NCI-H460 (cell line): ENCODE measurements around the gene GALNTL6. TPM values are rescaled to one million over a fixed set of nuclear protein-coding genes. Genes with fewer than 3 reads are reported as not detected.

ENCODE experiments used
- DNase-seq: peaks from one replicate; pipeline ENCODE4 v3.0.0-alpha.2; 2016; ENCODE audit warnings: low read depth; ENCODE audit errors: extremely low read depth
- total RNA-seq: library from RNA; depleted of rRNA; stranded (reverse); fragments of >200 nt; shearing (Covaris generic); gene quantifications from 2 replicates; pipeline ENCODE4 v1.2.3, GENCODE V29; 2014

Gene GALNTL6
- total RNA-seq, 1 experiment from 2014 or later, result 0.57 TPM

GRCh38 chr4:171876636-171877035 lies 63.4 kb downstream of the GALNTL6 start:
- DNase-seq, result no peak

- DNase-seq, result no peak
Observed at GRCh38 chr4:171880136-171880535, 66.9 kb downstream of the GALNTL6 start.

GRCh38 chr4:171889681-171890080 lies 76.5 kb downstream of the GALNTL6 start:
- DNase-seq, result no peak

GRCh38 chr4:171891038-171891437 lies 77.8 kb downstream of the GALNTL6 start:
- no peak for DNase-seq

GRCh38 chr4:171896426-171896825 lies 83.2 kb downstream of the GALNTL6 start:
- no peak for DNase-seq

GRCh38 chr4:171919314-171919713 lies 106.1 kb downstream of the GALNTL6 start:
- no peak for DNase-seq

GRCh38 chr4:171920901-171921300 lies 107.7 kb downstream of the GALNTL6 start:
- no peak for DNase-seq

GRCh38 chr4:171924746-171925376 lies 111.7 kb downstream of the GALNTL6 start:
- no peak for DNase-seq

- DNase-seq, result no peak
Observed at GRCh38 chr4:171928336-171928735, 115.1 kb downstream of the GALNTL6 start.

- DNase-seq, result no peak
Observed at GRCh38 chr4:171929477-171929876, 116.3 kb downstream of the GALNTL6 start.

- DNase-seq, result no peak
Observed at GRCh38 chr4:171929907-171930306, 116.7 kb downstream of the GALNTL6 start.

GRCh38 chr4:171932238-171932637 lies 119.0 kb downstream of the GALNTL6 start:
- DNase-seq, result no peak

- DNase-seq, result no peak
Observed at GRCh38 chr4:171940656-171941055, 127.5 kb downstream of the GALNTL6 start.

GRCh38 chr4:171947400-171947799 lies 134.2 kb downstream of the GALNTL6 start:
- DNase-seq, result no peak

GRCh38 chr4:171948038-171948437 lies 134.8 kb downstream of the GALNTL6 start:
- DNase-seq, result no peak

- no peak for DNase-seq
Observed at GRCh38 chr4:171954650-171955049, 141.4 kb downstream of the GALNTL6 start.

- DNase-seq, result no peak
Observed at GRCh38 chr4:171956678-171957077, 143.5 kb downstream of the GALNTL6 start.

GRCh38 chr4:171962110-171962509 lies 148.9 kb downstream of the GALNTL6 start:
- DNase-seq, result no peak

GRCh38 chr4:171966356-171966755 lies 153.2 kb downstream of the GALNTL6 start:
- DNase-seq, result no peak

GRCh38 chr4:171978216-171978615 lies 165.0 kb downstream of the GALNTL6 start:
- DNase-seq, result no peak

GRCh38 chr4:171979461-171979860 lies 166.3 kb downstream of the GALNTL6 start:
- DNase-seq, result no peak

- no peak for DNase-seq
Observed at GRCh38 chr4:171981185-171981584, 168.0 kb downstream of the GALNTL6 start.
